Prostate gland (tissue), 2 donors: ENCODE results near the gene MYO5C. TPM values are rescaled to one million over a fixed set of nuclear protein-coding genes. Genes with fewer than 3 reads are reported as not detected.
"Not testable (repeated sequence)": the region's sequence is repeated elsewhere in the genome, so short reads cannot be mapped to it uniquely, and the experiment has no call there.

Experiments used
- DNase-seq: peaks from one replicate; pipeline ENCODE4 v3.0.0-alpha.2; 2019; ENCODE audit warnings: low spot score
- H3K27ac ChIP-seq, 2 donors: fragments of 200-600 bp; sonication (generic); 2 replicates each; pipeline ENCODE4 v1.5.1; 2017 to 2019
- H3K27me3 ChIP-seq: fragments of 200-600 bp; sonication (generic); replicated peaks from 2 replicates; pipeline ENCODE4 v1.5.1; 2019; ENCODE audit not compliant: insufficient read depth
- H3K36me3 ChIP-seq, 2 donors: fragments of 200-600 bp; sonication (generic); 1 replicate in 1 of 2; 2 replicates in 1 of 2; pipeline versions ENCODE4 v1.5.1 to v1.8.1; 2017 to 2019
- H3K4me1 ChIP-seq: fragments of 200-600 bp; sonication (generic); replicated peaks from 2 replicates; pipeline ENCODE4 v1.5.1; 2019
- H3K4me3 ChIP-seq, 2 donors: fragments of 200-600 bp; sonication (generic); 2 replicates each; pipeline ENCODE4 v1.5.1; 2017 to 2019
- H3K9me3 ChIP-seq: fragments of 200-600 bp; sonication (generic); 2 replicates; pipeline ENCODE4 v1.5.1; 2017
- POLR2A ChIP-seq: fragments of 450-650 bp; IDR thresholded peaks from one replicate; pipeline ENCODE4 v1.6.1; 2016; ENCODE audit warnings: antibody characterized with exemption, mild to moderate bottlenecking
- POLR2AphosphoS5 ChIP-seq: sonication (generic); formaldehyde crosslinking; IDR thresholded peaks from one replicate; pipeline ENCODE4 v1.6.1; 2017; ENCODE audit warnings: antibody characterized with exemption
- WGBS: methylation state at CpG from one replicate; pipeline ENCODE4 v1.1.5; 2018; 5-methylcytosine and 5-hydroxymethylcytosine counted together
- intact Hi-C: fragments of 100-400 bp; cut with DNase I; formaldehyde crosslinking; loops from one replicate; pipeline ENCODE4 v1.14.2; 2022
- total RNA-seq, 2 donors: library from RNA; depleted of rRNA; stranded (reverse); fragments of >200 nt; gene quantifications; one replicate each; pipeline ENCODE4 v1.1.0, GENCODE V29; 2016
- TF ChIP-seq, protein P1 (sequence below), 4 experiments: fragments of 200-600 bp in 2 of 4; fragments of 450-650 bp in 2 of 4; sonication (generic) in 2 of 4; IDR thresholded peaks; 1 replicate in 3 of 4; 2 replicates in 1 of 4; pipeline ENCODE4 v1.5.1; 2016 to 2019; ENCODE audit warnings: antibody characterized with exemption in 4 of 4, mild to moderate bottlenecking in 2 of 4, moderate library complexity in 2 of 4

The MYO5C gene
- total RNA-seq, 2 donors from 2014 or later: 53.5 to 59.9 TPM

DNA sequence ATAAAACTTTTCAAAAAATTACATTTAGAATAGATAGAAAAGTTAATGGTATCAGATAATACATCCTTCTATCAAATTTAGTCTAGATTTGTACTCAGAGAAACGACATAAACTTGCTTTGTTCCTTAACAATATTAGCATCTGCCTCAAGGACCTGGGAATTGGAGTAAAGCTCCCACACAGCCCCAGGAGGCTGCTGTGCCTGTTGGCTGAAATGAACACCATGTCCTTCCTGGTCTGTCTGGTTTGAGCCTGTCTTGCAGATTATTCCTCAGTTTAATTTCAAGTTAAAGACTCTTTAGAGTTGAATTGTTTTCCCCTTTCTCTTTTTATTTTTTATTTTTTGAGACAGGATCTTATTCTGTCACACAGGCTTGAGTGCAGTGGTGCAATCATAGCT, 123.8 kb downstream of the MYO5C start:
- intact Hi-C loops: no loop called here
- Histone ChIP-seq H3K9me3 (no peaks in the 10 kb centered on the region), H3K27ac (no peak overlapping the region), H3K36me3 (no peaks in the 10 kb centered on the region), H3K4me3 (no peak overlapping the region), H3K4me1 (no peaks in the 10 kb centered on the region), H3K27me3 (no peaks in the 10 kb centered on the region)
- DNase-seq: no peak
- 11% methylated on average over 1 of the region's 1 CpG for WGBS
- TF ChIP-seq, protein P1, sequence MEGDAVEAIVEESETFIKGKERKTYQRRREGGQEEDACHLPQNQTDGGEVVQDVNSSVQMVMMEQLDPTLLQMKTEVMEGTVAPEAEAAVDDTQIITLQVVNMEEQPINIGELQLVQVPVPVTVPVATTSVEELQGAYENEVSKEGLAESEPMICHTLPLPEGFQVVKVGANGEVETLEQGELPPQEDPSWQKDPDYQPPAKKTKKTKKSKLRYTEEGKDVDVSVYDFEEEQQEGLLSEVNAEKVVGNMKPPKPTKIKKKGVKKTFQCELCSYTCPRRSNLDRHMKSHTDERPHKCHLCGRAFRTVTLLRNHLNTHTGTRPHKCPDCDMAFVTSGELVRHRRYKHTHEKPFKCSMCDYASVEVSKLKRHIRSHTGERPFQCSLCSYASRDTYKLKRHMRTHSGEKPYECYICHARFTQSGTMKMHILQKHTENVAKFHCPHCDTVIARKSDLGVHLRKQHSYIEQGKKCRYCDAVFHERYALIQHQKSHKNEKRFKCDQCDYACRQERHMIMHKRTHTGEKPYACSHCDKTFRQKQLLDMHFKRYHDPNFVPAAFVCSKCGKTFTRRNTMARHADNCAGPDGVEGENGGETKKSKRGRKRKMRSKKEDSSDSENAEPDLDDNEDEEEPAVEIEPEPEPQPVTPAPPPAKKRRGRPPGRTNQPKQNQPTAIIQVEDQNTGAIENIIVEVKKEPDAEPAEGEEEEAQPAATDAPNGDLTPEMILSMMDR (IDR thresholded peaks at IDR 0.05): no peak
- no peak for TF ChIP-seq POLR2A
- TF ChIP-seq POLR2AphosphoS5: no peak

DNA sequence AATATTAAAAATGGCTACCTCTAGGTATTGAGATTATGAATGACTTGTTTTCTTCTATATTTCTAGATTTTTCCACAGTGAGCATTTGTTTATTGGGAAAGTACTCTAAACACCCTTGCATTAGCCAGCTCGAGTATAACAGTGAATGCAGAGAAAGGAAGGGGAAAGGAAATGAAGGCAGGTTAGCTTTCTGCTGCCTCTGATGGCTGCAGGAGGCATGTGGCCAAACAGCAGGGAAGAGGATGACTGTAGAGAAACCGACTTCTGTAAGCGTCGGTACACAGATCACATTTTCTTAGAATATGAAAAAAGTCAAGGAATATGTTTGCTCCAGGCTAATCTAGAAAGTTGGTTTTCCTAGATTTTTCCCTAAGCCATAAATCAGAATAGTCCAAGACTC, 124.2 kb downstream of the MYO5C start:
- no peak overlapping the region for H3K4me3 ChIP-seq
- TF ChIP-seq, protein P1 (IDR thresholded peaks at IDR 0.05): no peak
- no peak for TF ChIP-seq POLR2AphosphoS5
- no peak for TF ChIP-seq POLR2A
- no peaks in the 10 kb centered on the region for H3K9me3 ChIP-seq
- no peak overlapping the region for H3K27ac ChIP-seq
- no peaks in the 10 kb centered on the region for H3K36me3 ChIP-seq
- DNase-seq: no peak
- WGBS: 46% methylated on average over 4 of the region's 4 CpGs
- H3K4me1 ChIP-seq: no peaks in the 10 kb centered on the region
- intact Hi-C loops: no loop called here
- H3K27me3 ChIP-seq: no peaks in the 10 kb centered on the region

DNA sequence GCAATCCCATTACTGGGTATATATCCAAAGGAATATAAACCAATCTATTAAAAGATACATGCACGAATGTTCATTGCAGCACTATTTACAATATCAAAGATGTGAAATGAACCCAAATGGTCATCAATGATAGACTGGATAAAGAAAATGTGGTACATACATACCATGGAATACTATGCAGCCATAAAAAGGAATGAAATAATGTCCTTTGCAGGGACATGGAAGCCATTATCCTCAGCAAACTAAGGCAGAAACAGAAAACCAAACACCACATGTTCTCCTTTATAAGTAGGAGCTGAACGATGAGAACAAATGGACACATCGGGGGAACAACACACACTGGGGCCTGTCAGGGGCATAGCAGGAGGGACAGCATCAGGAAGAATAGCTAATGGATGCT, 125.4 kb downstream of the MYO5C start:
- H3K4me1 ChIP-seq, DNase-seq, H3K27me3 ChIP-seq, H3K4me3 ChIP-seq, H3K27ac ChIP-seq, H3K36me3 ChIP-seq, H3K9me3 ChIP-seq, intact Hi-C loops: not testable (repeated sequence)
- WGBS: 90% methylated on average over 3 of the region's 3 CpGs

DNA sequence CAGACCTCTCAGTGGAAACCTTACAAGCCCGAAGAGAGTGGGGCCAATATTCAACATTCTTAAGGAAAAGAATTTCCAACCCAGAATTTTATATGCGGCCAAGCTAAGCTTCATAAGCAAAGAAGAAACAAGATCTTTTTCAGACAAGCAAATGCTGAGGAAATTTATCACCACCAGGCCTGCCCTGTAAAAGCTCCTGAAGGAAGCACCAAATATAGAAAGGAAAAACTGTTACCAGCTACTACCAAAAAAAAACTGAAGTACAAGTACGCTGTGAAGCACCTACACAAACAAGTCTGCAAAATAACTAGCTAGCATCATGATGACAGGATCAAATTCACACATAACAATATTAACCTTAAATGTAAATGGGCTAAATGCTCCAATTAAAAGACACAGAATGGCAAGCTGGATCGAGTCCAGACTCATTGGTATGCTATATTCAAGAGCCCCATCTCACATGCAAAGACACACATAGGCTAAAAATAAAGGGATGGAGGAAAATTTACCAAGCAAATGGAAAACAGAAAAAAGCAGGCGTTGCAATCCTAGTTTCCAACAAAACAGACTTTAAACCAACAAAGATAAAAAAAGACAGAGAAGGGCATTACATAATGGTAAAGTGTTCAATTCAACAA, 130.0 kb downstream of the MYO5C start:
- DNase-seq, H3K4me3 ChIP-seq, H3K27me3 ChIP-seq, H3K27ac ChIP-seq, H3K4me1 ChIP-seq, H3K9me3 ChIP-seq, H3K36me3 ChIP-seq, intact Hi-C loops: not testable (repeated sequence)
- WGBS: 84% methylated on average over 5 of the region's 5 CpGs

DNA sequence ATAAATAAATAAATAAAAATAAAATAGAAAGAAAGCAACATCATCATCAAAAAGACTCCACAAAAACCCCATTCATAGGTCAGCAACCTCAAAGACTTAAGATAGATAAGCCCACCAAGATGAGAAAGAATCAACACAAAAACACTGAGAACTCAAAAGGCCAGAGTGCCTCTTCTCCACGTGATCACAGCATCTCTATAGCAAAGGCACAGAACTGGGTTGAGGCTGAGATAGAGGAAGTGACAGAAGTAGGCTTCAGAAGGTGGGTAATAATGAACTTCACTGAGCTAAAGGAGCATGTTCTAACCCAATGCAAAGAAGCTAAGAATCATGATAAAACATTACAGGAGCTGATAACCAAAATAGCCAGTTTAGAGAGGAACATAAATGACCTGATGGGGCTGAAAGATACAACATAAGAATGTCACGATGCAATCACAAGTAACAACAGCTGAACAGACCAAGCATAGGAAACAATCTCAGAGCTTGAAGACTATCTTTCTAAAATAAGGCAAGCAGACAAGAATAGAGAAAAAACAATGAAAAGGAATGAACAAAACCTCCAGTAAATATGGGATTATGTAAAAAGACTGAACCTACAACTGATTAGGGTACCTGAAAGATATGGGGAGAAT, 130.9 kb downstream of the MYO5C start:
- H3K4me1 ChIP-seq: no peaks in the 10 kb centered on the region
- H3K27me3 ChIP-seq: no peaks in the 10 kb centered on the region
- TF ChIP-seq POLR2A (no peak), POLR2AphosphoS5 (no peak)
- TF ChIP-seq, protein P1 (IDR thresholded peaks at IDR 0.05): no peak
- H3K36me3 ChIP-seq: no peaks in the 10 kb centered on the region
- no peaks in the 10 kb centered on the region for H3K9me3 ChIP-seq
- no peak for DNase-seq
- no peak overlapping the region for H3K27ac ChIP-seq
- 92% methylated on average over 2 of the region's 2 CpGs for WGBS
- intact Hi-C loops: no loop called here
- H3K4me3 ChIP-seq: no peak overlapping the region
